Activated T-helper 1 cell treated with Interleukin-2 at 50 U/mL for 16 hours (primary cell): Measurements from ENCODE around the gene SULF2.
"Not testable (repeated sequence)": the region's sequence is repeated elsewhere in the genome, so short reads cannot be mapped to it uniquely, and the experiment has no call there.

Experiments used
- DNase-seq: peaks from one replicate; pipeline ENCODE4 v3.0.0-alpha.2; 2020; ENCODE audit warnings: low read depth

SULF2 gene

DNA sequence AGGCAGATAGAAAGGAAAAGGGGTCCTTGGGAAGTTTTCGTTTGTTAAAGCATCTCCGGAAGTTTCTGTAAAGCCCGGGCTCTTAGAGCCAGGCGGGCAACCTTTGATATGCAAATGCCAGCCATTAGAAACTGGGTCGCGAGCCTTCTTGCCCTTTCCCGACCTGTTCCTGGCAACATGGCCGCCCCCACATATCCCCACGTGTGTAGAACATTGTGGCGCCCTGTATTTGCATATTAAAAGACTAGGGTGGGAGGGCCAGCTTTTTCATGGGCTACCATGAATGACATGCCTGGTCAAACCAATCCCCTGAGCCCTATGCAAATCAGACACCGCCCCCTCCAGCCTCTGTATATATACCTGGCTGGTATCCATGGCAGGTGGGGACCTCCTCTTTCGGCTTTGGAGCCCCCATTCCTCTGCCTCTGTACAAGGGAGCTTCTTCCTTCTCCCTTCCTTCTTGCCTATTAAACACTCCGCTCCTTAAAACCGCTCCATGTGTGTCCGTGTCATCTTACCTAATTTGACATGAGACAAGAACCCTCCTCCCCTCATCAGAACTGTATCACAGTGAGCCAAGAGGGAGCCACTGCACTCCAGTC, 19.0 kb upstream of the SULF2 start:
- DNase-seq = not testable (repeated sequence)

DNA sequence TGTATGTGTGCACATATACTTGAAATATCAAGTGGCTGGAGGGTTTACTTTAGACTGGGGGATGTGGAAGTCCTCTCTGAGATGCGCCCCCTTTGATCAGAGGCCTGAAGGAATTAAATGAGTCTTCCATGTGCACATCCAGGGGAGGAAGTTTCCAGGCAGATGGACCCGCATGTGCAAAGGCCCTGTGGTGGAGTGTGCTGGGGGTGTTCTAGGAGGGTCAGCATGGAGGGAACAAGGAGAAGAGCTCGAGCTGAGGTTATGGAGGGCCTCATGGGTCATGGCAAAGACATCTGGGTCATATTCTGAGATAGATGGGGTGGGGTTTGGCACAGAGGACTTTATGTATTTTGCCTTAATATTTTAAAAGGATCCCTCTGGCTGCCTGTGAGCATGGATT, 17.7 kb upstream of the SULF2 start:
- no peak for DNase-seq

DNA sequence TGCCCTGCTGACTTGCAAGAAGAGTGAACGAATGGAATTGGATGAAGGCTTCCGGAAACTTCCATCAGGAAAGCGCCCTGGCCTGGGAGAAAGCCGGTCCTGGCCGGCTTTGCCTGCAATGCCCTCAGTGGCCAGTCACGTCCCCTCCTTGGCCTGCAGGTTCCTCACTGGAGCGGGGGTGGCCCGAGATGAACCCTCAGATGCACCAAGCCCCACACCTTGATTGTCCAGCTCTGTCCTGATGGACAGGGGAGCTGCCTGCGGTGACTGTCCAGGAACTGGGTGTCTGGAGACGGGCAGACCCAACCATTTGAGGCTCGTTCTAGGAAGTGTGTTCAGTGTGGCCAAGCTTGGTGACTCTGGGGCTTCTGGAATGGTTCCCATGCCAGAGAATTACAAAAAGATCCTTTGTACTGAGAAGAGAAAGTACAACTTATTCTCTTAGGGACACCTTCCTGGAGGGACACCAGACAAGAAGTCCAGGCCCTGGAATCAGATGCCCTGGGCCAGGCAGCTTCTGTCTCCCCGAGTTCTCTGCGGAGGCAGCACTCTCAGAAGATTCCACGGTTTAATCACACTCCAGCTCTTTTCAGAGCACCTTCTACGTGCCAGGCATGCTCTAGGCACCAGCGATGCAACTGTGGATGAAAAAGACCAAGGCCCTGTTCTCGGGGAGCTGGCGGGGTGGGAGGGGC, 17.1 kb upstream of the SULF2 start:
- no peak for DNase-seq

DNA sequence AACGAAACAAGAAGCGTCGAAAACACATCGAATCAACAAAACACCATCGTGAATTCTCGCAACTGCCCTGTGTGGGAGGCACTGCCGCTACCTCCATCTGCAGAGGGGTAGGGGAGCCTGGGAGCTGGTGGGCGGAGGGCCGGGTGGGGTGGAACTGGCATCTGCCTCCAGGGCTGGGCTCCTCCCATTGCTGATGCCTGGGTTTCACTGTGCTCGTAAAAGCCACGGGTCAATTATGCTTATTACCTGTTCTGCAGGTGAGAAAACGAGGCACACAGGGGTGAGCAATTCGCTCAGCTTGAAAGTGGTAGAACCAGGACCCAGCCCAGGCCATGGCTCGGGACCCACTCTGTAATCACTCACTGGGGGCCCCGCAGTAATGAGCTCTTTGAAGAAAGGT, 16.5 kb upstream of the SULF2 start:
- DNase-seq = no peak

DNA sequence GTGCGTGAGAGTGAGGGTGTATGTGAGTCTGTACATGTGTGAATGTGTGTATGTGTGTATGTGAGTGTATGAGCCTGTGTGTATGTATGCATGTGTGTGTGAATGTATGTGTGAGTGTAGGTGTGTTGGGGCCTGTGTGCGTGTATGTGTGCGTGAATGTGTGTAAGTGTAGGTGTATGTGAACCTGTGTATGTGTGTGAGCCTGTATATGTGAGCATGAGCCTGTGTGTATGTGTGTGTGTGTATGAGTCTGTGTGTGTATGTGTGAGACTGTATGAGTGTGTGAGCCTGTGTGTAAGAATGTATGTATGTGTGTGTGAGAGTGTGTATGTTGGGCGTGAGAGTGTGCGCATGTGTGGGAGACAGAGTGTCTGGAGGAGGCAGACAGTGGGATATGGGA, 15.8 kb upstream of the SULF2 start:
- no peak for DNase-seq

- no peak for DNase-seq
Observed at GRCh38 chr20:47800623-47801022, 15.3 kb upstream of the SULF2 start.

DNA sequence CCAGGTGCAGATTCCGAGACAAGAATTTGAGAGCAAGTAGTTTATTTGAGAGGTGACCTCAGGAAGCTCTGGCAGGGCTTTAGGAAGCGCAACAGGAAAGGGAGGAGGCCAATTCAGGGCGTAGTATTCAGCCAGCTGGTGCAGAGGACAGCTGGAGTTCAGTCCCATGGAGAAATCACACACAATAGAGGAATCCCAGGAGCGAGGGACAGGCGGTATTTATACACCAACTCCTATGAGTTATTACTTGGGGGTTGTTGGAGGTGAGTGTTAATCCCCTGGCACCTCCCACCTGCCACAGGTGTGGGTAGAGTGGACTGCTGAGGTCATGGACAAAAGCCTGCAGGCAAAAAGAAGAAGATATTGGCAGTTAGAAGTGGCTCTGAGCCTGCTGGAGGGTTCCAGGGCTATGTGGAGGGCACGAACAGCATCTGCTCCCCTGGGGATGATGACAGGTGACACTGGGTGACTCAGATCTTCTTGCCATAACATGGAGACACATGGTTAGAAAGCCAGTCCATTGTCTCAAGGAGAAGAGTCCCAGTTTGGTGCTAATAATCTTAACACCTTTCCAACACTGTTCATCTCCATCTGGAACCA, 13.9 kb upstream of the SULF2 start:
- DNase-seq = no peak

DNA sequence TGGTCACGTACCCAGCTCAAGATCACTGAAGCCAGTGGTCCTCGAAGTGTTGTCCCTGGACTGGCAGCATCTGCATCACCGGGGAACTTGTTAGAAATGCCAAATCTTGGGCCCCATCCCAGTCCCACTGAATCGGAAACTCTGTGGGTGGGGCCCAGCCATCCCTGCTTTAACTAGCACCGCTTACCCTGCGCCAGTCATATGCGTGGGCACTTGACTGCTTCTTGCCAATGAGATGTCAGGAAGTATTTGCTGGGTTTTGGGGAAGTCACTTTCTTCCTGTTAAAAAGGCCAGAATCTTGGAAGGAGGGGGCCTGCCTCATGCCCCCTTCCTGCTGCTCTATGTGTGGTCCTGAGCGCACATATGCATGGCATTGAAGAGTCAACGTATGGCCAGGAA, 11.7 kb upstream of the SULF2 start:
- DNase-seq = no peak

GRCh38 chr20:47795214-47795907, 10.1 kb upstream of the SULF2 start:
- no peak for DNase-seq

GRCh38 chr20:47794264-47794663, 9.0 kb upstream of the SULF2 start:
- DNase-seq = not testable (repeated sequence)

GRCh38 chr20:47792021-47792618, 6.8 kb upstream of the SULF2 start:
- DNase-seq = no peak

- DNase-seq = no peak
Observed at GRCh38 chr20:47791084-47791599, 5.9 kb upstream of the SULF2 start.

DNA sequence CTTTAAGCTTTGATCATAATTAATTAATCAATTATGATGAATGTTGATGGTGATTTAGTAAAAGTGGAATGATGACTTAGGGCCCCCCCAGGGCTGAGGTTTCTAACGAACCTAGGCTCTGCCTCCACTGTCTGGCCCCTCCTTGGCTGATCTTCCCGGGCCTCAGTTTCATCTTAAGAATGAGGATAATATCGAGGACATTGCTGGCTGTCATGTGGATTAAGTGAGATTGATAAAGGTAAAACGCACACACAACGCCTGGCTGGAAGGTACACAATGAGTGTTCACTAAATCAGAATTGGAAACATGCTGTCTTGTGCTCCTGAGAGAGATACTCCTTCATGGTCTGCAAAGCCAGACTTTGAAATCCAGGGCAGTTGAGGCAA, 5.3 kb upstream of the SULF2 start:
- DNase-seq = no peak

DNA sequence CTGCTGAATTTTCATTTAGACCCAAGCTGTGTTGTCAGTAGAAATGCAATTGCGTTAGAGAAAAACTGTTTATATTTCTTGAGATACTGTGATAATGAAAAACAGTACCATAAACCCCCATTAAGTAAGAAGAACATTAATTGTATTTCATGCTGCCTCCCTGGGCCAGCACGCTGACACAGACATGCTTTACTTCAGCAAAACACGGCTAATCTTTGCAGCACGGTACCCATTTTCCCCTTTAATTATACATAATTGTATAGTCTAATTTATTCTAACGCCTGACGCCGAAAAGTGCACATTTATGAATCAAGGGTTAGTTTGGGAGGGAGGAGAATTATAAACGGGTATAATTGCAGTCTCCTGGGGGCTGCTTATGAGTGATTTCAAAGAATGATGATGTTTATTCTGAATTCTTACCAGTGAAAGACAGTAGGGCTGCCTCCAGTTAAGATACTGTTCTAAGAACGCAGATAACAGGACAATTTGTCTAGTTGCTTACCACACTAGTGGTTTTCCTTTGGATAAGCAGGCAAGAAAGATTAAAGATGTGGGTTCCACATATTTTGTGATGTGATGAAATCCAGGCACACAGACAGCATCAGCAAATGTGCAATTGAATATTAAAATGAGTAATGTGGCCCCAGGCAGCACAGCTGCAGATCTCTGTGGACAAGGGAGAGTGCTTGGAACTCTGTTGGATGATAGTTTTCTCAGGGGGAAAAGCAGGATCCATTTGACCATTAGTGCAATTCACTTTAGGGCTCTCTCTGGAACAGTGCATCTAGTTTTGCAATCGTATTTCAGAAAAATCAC, 4.7 kb upstream of the SULF2 start:
- DNase-seq = no peak

DNA sequence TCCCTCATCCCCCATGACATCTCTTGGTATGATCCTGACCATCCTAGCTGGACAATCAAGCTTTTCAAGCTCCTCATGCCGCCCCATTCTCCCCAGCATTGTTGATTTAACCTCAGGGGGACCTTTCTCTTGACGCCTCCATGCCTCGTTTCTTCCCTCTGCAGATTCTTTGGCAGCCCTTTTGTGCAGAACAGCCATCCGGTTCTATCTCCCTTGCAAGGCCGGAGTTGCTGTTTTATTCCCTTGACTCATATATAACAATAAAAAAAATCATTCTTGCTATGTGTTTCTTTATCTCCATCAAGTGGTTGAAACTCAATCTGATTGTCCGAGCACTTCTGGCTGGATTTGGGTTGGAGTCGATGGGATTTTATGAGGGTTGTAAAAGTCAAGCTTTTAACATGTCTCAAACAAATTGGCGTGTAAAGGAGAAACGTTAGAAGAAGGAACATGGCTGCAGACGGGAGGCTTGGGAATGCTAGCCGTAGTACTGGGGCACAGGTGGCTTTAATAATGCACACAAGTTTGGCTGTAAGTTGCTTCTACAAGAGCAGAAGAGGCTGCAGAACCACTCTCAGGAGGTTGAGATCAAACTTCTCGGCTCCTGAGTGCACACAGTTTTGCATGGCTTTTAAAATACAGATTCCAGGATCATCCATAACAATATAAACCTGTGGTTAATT, 3.9 kb upstream of the SULF2 start:
- no peak for DNase-seq

DNA sequence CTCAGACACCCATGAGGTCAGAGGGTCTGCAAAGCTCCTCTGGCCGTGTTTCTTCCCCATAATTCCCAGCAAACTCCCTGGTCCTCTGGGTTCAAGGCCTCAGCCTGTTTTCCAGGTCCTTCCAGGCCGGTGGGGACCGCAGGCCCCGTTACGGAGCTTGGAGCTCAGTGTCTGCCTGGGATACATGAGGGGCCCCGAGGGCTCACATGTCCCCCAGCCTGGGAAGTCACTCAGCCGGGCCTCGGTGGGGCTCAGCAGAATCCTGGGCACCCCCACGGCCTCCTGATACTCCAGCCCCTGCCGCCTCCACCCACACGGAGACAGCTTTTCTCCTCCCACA, 3.4 kb upstream of the SULF2 start:
- no peak for DNase-seq

- no peak for DNase-seq
Observed at GRCh38 chr20:47786765-47787107, 1.5 kb upstream of the SULF2 start.

- no peak for DNase-seq
Observed at GRCh38 chr20:47785854-47786764, 828 bp upstream of the SULF2 start.

GRCh38 chr20:47784599-47785310, 526 bp downstream of the SULF2 start:
- DNase-seq = no peak
